22Rv1 (cell line): ENCODE data around the gene XKR3.

ENCODE experiments used
- CTCF ChIP-seq: fragments of 450-650 bp; IDR thresholded peaks from 2 replicates; pipeline ENCODE4 v1.5.1; 2017; ENCODE audit warnings: mild to moderate bottlenecking
- ZFX ChIP-seq: fragments of 450-650 bp; IDR thresholded peaks from 2 replicates; pipeline ENCODE4 v1.6.1; 2017; ENCODE audit warnings: antibody characterized with exemption, borderline replicate concordance

DNA sequence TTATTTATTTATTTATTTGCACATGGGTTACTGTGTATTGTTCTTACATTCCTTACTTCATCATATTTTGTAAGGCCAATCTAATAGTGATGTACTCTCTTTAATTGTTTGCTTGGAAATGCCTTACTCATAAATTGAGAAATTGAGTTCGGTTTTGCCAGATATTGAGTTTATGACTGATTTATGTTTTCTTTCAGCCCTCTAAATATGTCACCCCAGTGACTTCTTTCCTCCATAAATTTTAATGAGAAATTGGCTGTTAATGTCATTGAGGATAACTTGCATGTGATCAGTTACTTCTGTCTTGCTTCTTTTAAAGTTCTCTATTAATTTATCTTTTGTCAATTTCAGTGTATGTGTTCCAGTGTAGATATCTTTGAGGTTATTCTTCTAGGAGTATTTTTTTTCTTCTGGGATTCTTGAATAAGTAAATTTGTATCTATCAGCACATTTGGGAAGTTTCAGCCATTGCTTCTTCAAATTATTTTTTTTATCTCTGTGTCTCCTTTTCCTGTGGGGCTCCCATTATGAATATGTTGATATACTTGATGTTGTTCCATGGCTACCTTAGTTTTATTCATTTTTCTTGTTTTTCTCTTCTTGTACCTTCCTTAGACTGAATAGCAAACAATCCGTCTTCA is 47.8 kb downstream of the XKR3 start:
- no peak for TF ChIP-seq CTCF
- no peak for TF ChIP-seq ZFX
